Measurements from ENCODE around the gene RPS29. TPM values are rescaled to one million over a fixed set of nuclear protein-coding genes. Genes with fewer than 3 reads are reported as not detected.
A peak's percentile ranks its signal among the peaks of the same experiment; 100 is the strongest.

The RPS29 gene
- polyA plus RNA-seq, 2 of the 4 experiments (the other 2 are of a cell fraction) = 3,539 to 3,909 TPM

GRCh38 chr14:49598485-49599300 is 12.5 kb upstream of the RPS29 start, which contains the start of gene LRR1 (continued):
- TF ChIP-seq USF2 (IDR thresholded peaks at IDR 0.05) (no peak), BCL3 (IDR thresholded peaks at IDR 0.05) (no peak), FOSB (CRISPR knock-in tag; IDR thresholded peaks at IDR 0.05) (no peak), RCOR1 (IDR thresholded peaks at IDR 0.05; ENCODE audit: low read depth, low read length) (no peak), RARB (CRISPR knock-in tag; IDR thresholded peaks at IDR 0.05) (0 out of 2 replicates have a peak, but pooled peaks have one; percentile 37), NFE2L2 (conservative IDR thresholded peaks at IDR 0.05; ENCODE audit: low read length) (no peak), EP300 (IDR thresholded peaks at IDR 0.05) (no peak), CBX8 (IDR thresholded peaks at IDR 0.05) (no peak), SMC3 (IDR thresholded peaks at IDR 0.05) (no peak), MAFK (IDR thresholded peaks at IDR 0.05; ENCODE audit: partially characterized antibody) (no peak), HDAC2 (IDR thresholded peaks at IDR 0.05) (peak; percentile 4; the same call in 1 of the 2 replicates), HES2 (IDR thresholded peaks at IDR 0.05) (no peak), GATA3 (IDR thresholded peaks at IDR 0.05; ENCODE audit: borderline replicate concordance) (no peak; the same call in 1 of the 2 replicates), TFCP2L1 (CRISPR knock-in tag; IDR thresholded peaks at IDR 0.05) (peak; percentile 71; the same call in 1 of the 2 replicates), EHF (CRISPR knock-in tag; IDR thresholded peaks at IDR 0.05) (no peak; the same call in 1 of the 2 replicates), RNF2 (IDR thresholded peaks at IDR 0.05; ENCODE audit: borderline replicate concordance, low read depth) (no peak), KDM5A (IDR thresholded peaks at IDR 0.05) (0 out of 2 replicates have a peak, but pooled peaks have one; percentile 59), JUN (IDR thresholded peaks at IDR 0.05) (peak; percentile 89 to 97), PHF8 (IDR thresholded peaks at IDR 0.05; ENCODE audit: borderline replicate concordance, low read depth) (peak; percentile 27; the same call in 1 of the 2 replicates), E2F6 (IDR thresholded peaks at IDR 0.05; ENCODE audit: borderline replicate concordance, low read depth) (peak; percentile 76; the same call in 1 of the 2 replicates), ATOH8 (CRISPR knock-in tag; IDR thresholded peaks at IDR 0.05; ENCODE audit: low read depth) (no peak), POLR2AphosphoS2 (conservative IDR thresholded peaks at IDR 0.05; ENCODE audit: low read length) (no peak), ZC3H11A (IDR thresholded peaks at IDR 0.05) (no peak), MAZ (IDR thresholded peaks at IDR 0.05; ENCODE audit: borderline replicate concordance, low read depth, low read length) (no peak), TP53 (CRISPR knock-in tag; IDR thresholded peaks at IDR 0.05) (no peak), ZFP36 (IDR thresholded peaks at IDR 0.05; ENCODE audit: borderline replicate concordance, partially characterized antibody) (no peak), MAX (IDR thresholded peaks at IDR 0.05) (peak; percentile 88), CHD4 (IDR thresholded peaks at IDR 0.05; ENCODE audit: borderline replicate concordance) (no peak), CBX2 (IDR thresholded peaks at IDR 0.05; ENCODE audit: borderline replicate concordance, low read depth) (no peak), HOXB5 (CRISPR knock-in tag; IDR thresholded peaks at IDR 0.05) (no peak), CEBPB (IDR thresholded peaks at IDR 0.05) (no peak), NPAS2 (CRISPR knock-in tag; IDR thresholded peaks at IDR 0.05; ENCODE audit: borderline replicate concordance) (no peak), MYC (IDR thresholded peaks at IDR 0.05; ENCODE audit: borderline replicate concordance, low read length) (peak; percentile 35; the same call in 1 of the 2 replicates), REST (IDR thresholded peaks at IDR 0.05) (peak; percentile 80), ZSCAN20 (CRISPR knock-in tag; IDR thresholded peaks at IDR 0.05) (no peak), CHD2 (IDR thresholded peaks at IDR 0.05; ENCODE audit: low read length, partially characterized antibody) (peak; percentile 85)
